SK-N-SH (cell line): Measurements from ENCODE around the gene SEMA3C. TPM values are rescaled to one million over a fixed set of nuclear protein-coding genes. Genes with fewer than 3 reads are reported as not detected.

ENCODE experiments used
- CTCF ChIA-PET: fragments of 300-600, 350-600 bp; formaldehyde crosslinking; extraction: SDS; loops from one replicate; lab custom pipeline; 2021; lab: Yijun Ruan, JAX
- POLR2A ChIA-PET: fragments of 350-600 bp; sonication (Branson Sonifier 250); formaldehyde crosslinking; extraction: SDS; loops from one replicate; lab custom pipeline; 2020; ENCODE audit warnings: antibody characterized with exemption, inconsistent platforms; lab: Yijun Ruan, JAX
- DNase-seq: peaks from one replicate; pipeline ENCODE4 v3.0.0; 2012
- H2AFZ ChIP-seq: fragments of 200-600 bp; sonication (generic); 2 replicates; pipeline ENCODE4 v1.8.1; 2016; ENCODE audit warnings: antibody characterized with exemption, mild to moderate bottlenecking, low read depth
- H3F3A ChIP-seq: fragments of 200-600 bp; sonication (generic); replicated peaks from 2 replicates; pipeline ENCODE3; 2016; ENCODE audit warnings: antibody characterized with exemption, mild to moderate bottlenecking; ENCODE audit not compliant: insufficient read depth
- H3K27ac ChIP-seq, 2 experiments: fragments of 200-500 bp in 1 of 2; fragments of 200-600 bp in 1 of 2; sonication (Bioruptor generic) in 1 of 2; sonication (generic), shearing (Covaris generic) in 1 of 2; 2 replicates each; pipeline versions ENCODE4 v1.5.1 to v1.6.1; 2014 to 2016; ENCODE audit warnings: low read depth in 2 of 2, inconsistent platforms in 1 of 2, low read length in 1 of 2, mild to moderate bottlenecking in 1 of 2, mixed read lengths in 1 of 2
- H3K27me3 ChIP-seq: fragments of 200-600 bp; sonication (generic), shearing (Covaris generic); 2 replicates; pipeline ENCODE4 v1.6.1; 2016; ENCODE audit warnings: mixed run types; ENCODE audit not compliant: insufficient read depth
- H3K36me3 ChIP-seq, 2 experiments: fragments of 200-500 bp in 1 of 2; fragments of 200-600 bp in 1 of 2; sonication (Bioruptor generic) in 1 of 2; sonication (generic) in 1 of 2; replicated peaks in 1 of 2; 2 replicates each; pipeline versions ENCODE3 to v1.5.1; 2014 to 2016; ENCODE audit warnings: low read length in 1 of 2, mild to moderate bottlenecking in 1 of 2; ENCODE audit not compliant: insufficient read depth in 2 of 2, control insufficient read depth in 1 of 2
- H3K4me1 ChIP-seq, 2 experiments: fragments of 200-500 bp in 1 of 2; fragments of 200-600 bp in 1 of 2; sonication (Bioruptor generic) in 1 of 2; sonication (generic), shearing (Covaris generic) in 1 of 2; 2 replicates each; pipeline versions ENCODE4 v1.5.1 to v1.6.1; 2014 to 2016; ENCODE audit warnings: low read depth in 1 of 2, low read length in 1 of 2, mixed run types in 1 of 2; ENCODE audit not compliant: insufficient read depth in 2 of 2, control insufficient read depth in 1 of 2
- H3K4me2 ChIP-seq: fragments of 200-600 bp; sonication (generic), shearing (Covaris generic); 2 replicates; pipeline ENCODE4 v1.6.1; 2017; ENCODE audit warnings: mixed run types
- H3K4me3 ChIP-seq, 2 experiments: fragments of 200-500 bp in 1 of 2; fragments of 200-600 bp in 1 of 2; sonication (Bioruptor generic) in 1 of 2; sonication (generic), shearing (Covaris generic) in 1 of 2; 2 replicates each; pipeline versions ENCODE4 v1.5.1 to v1.8.1; 2014 to 2016; ENCODE audit warnings: low read depth in 2 of 2, inconsistent platforms in 1 of 2, low read length in 1 of 2, mild to moderate bottlenecking in 1 of 2, mixed read lengths in 1 of 2, moderate library complexity in 1 of 2
- H3K79me2 ChIP-seq: fragments of 200-600 bp; sonication (generic); 2 replicates; pipeline ENCODE4 v1.8.1; 2017; ENCODE audit warnings: mild to moderate bottlenecking; ENCODE audit not compliant: insufficient read depth
- H3K9ac ChIP-seq: fragments of 200-600 bp; sonication (generic); 2 replicates; pipeline ENCODE4 v1.6.1; 2017; ENCODE audit warnings: mixed run types
- H3K9me2 ChIP-seq: fragments of 200-600 bp; sonication (generic); 2 replicates; pipeline ENCODE4 v1.6.1; 2017; ENCODE audit warnings: mixed run types
- H3K9me3 ChIP-seq: fragments of 200-600 bp; sonication (generic); 2 replicates; pipeline ENCODE4 v1.6.1; 2017; ENCODE audit warnings: mixed run types, mild to moderate bottlenecking, moderate library complexity
- H4K20me1 ChIP-seq: fragments of 200-600 bp; sonication (generic); 2 replicates; pipeline ENCODE4 v1.6.1; 2017; ENCODE audit warnings: mild to moderate bottlenecking, mixed run types; ENCODE audit not compliant: insufficient read depth
- ELF1 ChIP-seq: IDR thresholded peaks from 2 replicates; pipeline ENCODE4 v1.4.0; 2012
- EZH2phosphoT487 ChIP-seq: fragments of 200-600 bp; sonication (generic); IDR thresholded peaks from 2 replicates; pipeline ENCODE4 v1.6.1; 2017; ENCODE audit warnings: low read depth, mixed run types, mild to moderate bottlenecking, antibody characterized with exemption, moderate library complexity, borderline replicate concordance
- FOSL2 ChIP-seq: IDR thresholded peaks from 2 replicates; pipeline ENCODE4 v1.4.0; 2012; ENCODE audit warnings: low read depth, mild to moderate bottlenecking, moderate library complexity, borderline replicate concordance
- FOXM1 ChIP-seq: IDR thresholded peaks from 2 replicates; pipeline ENCODE4 v1.4.0; 2012; ENCODE audit warnings: low read depth, mild to moderate bottlenecking
- GATA2 ChIP-seq: sonication (generic); formaldehyde crosslinking; IDR thresholded peaks from 2 replicates; pipeline ENCODE4 v1.5.0; 2020; ENCODE audit warnings: mild to moderate bottlenecking, missing genetic modification reagents
- JUND ChIP-seq: IDR thresholded peaks from 2 replicates; pipeline ENCODE4 v1.4.0; 2012
- MEF2A ChIP-seq: IDR thresholded peaks from 2 replicates; pipeline ENCODE4 v1.4.0; 2012; ENCODE audit warnings: low read depth, borderline replicate concordance
- MXI1 ChIP-seq: IDR thresholded peaks from 2 replicates; pipeline ENCODE4 v1.6.1; 2012; ENCODE audit warnings: mild to moderate bottlenecking, low read depth, low read length, improper control_type of control experiment
- NFIC ChIP-seq: IDR thresholded peaks from 2 replicates; pipeline ENCODE4 v1.4.0; 2012; ENCODE audit warnings: borderline replicate concordance
- NRF1 ChIP-seq: IDR thresholded peaks from 2 replicates; pipeline ENCODE4 v1.6.1; 2012; ENCODE audit warnings: low read depth, mild to moderate bottlenecking, low read length
- POLR2AphosphoS5 ChIP-seq: IDR thresholded peaks from 2 replicates; pipeline ENCODE4 v1.6.1; 2012; ENCODE audit warnings: low read depth, low read length
- RCOR1 ChIP-seq: fragments of 150-350 bp; IDR thresholded peaks from 2 replicates; pipeline ENCODE4 v1.6.1; 2017; ENCODE audit warnings: antibody characterized with exemption, low read length
- REST ChIP-seq: IDR thresholded peaks from 2 replicates; pipeline ENCODE4 v1.6.1; 2012; ENCODE audit warnings: mild to moderate bottlenecking, low read depth, low read length, moderate library complexity
- RFX5 ChIP-seq: IDR thresholded peaks from 2 replicates; pipeline ENCODE4 v1.6.1; 2012; ENCODE audit warnings: mild to moderate bottlenecking, improper control_type of control experiment, low read length
- RXRA ChIP-seq: IDR thresholded peaks from 2 replicates; pipeline ENCODE4 v1.4.0; 2012; ENCODE audit warnings: low read depth, mild to moderate bottlenecking, borderline replicate concordance
- SIN3A ChIP-seq: IDR thresholded peaks from 2 replicates; pipeline ENCODE4 v1.6.1; 2012; ENCODE audit warnings: low read depth, mild to moderate bottlenecking, low read length, moderate library complexity, borderline replicate concordance
- TAF1 ChIP-seq: IDR thresholded peaks from 2 replicates; pipeline ENCODE4 v1.6.1; 2012; ENCODE audit warnings: low read depth, mild to moderate bottlenecking, low read length, moderate library complexity, borderline replicate concordance
- TCF12 ChIP-seq: IDR thresholded peaks from 2 replicates; pipeline ENCODE4 v1.4.0; 2012
- TEAD4 ChIP-seq: IDR thresholded peaks from 2 replicates; pipeline ENCODE4 v1.4.0; 2012; ENCODE audit warnings: mild to moderate bottlenecking, borderline replicate concordance; ENCODE audit not compliant: insufficient read depth
- ZBTB33 ChIP-seq: IDR thresholded peaks from 2 replicates; pipeline ENCODE4 v1.4.0; 2012; ENCODE audit warnings: low read depth, borderline replicate concordance
- WGBS: methylation state at CpG from one replicate; pipeline ENCODE4 v1.1.6; 2017; ENCODE audit warnings: low lambda C conversion rate; 5-methylcytosine and 5-hydroxymethylcytosine counted together
- polyA plus RNA-seq, 3 experiments: library from polyadenylated mRNA; depleted of rRNA; stranded (reverse); fragments of >200 nt; gene quantifications; 2 replicates each; pipeline ENCODE4 v1.2.3, GENCODE V29; 2012
- TF ChIP-seq, protein P1 (sequence below): fragments of 200-600 bp; sonication (generic); IDR thresholded peaks from 2 replicates; pipeline ENCODE4 v1.6.1; 2017; ENCODE audit warnings: antibody characterized with exemption, mild to moderate bottlenecking, moderate library complexity
- TF ChIP-seq, protein P2 (sequence below): IDR thresholded peaks from 2 replicates; pipeline ENCODE4; 2012
- TF ChIP-seq, protein P3 (sequence below): IDR thresholded peaks from 2 replicates; pipeline ENCODE4 v1.4.0; 2012; ENCODE audit warnings: low read depth

The SEMA3C gene
- polyA plus RNA-seq, 1 of the 3 experiments (the other 2 are of a cell fraction): 51.1 TPM

GRCh38 chr7:80883154-80884025, 35.5 kb downstream of the SEMA3C start:
- Histone ChIP-seq H3K4me2 (peak overlapping the region; percentile 36), H2AFZ (peak overlapping the region; percentile 16; the same call in 1 of the 2 replicates), H3K9me2 (no peaks in the 10 kb centered on the region), H3F3A (peaks cover 33% of the 10 kb centered on the region), H3K4me1 (peaks cover 19 to 24% of the 10 kb centered on the region in 2 experiments), H3K9me3 (no peaks in the 10 kb centered on the region), H3K27ac (peak overlapping the region; percentile 84), H4K20me1 (no peaks in the 10 kb centered on the region), H3K27me3 (no peaks in the 10 kb centered on the region), H3K9ac (peak overlapping the region; percentile 33; the same call in 1 of the 2 replicates), H3K4me3 (peak overlapping the region in 1 of 2 experiments; percentile 2; a peak in 1 of 4 replicates), H3K36me3 (peaks cover 6 to 7% of the 10 kb centered on the region in 2 experiments), H3K79me2 (peaks cover 16% of the 10 kb centered on the region; the same call in 1 of the 2 replicates)
- WGBS: 23% methylated on average over 2 of the region's 2 CpGs
- ChIA-PET CTCF (interaction anchor here (1.1 to 2.0 kb wide), 2 partner anchors 13 to 36 kb away, joined by 4 to 7 read pairs; partner anchors contain the start of gene SEMA3C), POLR2A (no interaction called here)
- no peak for DNase-seq
- TF ChIP-seq RXRA (peak; percentile 97), ZBTB33 (peak; percentile 73; the same call in 1 of the 2 replicates), GATA2 (CRISPR knock-in tag) (peak; percentile 7; the same call in 1 of the 2 replicates), POLR2AphosphoS5 (peak; percentile 90; the same call in 1 of the 2 replicates), MXI1 (0 out of 2 replicates have a peak, but pooled peaks have one; percentile 24), SIN3A (0 out of 2 replicates have a peak, but pooled peaks have one; percentile 66), FOSL2 (peak; percentile 97), TCF12 (peak; percentile 95), RFX5 (no peak), NRF1 (no peak), EZH2phosphoT487 (no peak), NFIC (peak; percentile 72; the same call in 1 of the 2 replicates), MEF2A (peak; percentile 61; the same call in 1 of the 2 replicates), ELF1 (no peak), RCOR1 (no peak), TAF1 (0 out of 2 replicates have a peak, but pooled peaks have one; percentile 27), TEAD4 (peak; percentile 94), FOXM1 (peak; percentile 78), JUND (peak; percentile 98), REST (0 out of 2 replicates have a peak, but pooled peaks have one; percentile 41)
- TF ChIP-seq, protein P1, sequence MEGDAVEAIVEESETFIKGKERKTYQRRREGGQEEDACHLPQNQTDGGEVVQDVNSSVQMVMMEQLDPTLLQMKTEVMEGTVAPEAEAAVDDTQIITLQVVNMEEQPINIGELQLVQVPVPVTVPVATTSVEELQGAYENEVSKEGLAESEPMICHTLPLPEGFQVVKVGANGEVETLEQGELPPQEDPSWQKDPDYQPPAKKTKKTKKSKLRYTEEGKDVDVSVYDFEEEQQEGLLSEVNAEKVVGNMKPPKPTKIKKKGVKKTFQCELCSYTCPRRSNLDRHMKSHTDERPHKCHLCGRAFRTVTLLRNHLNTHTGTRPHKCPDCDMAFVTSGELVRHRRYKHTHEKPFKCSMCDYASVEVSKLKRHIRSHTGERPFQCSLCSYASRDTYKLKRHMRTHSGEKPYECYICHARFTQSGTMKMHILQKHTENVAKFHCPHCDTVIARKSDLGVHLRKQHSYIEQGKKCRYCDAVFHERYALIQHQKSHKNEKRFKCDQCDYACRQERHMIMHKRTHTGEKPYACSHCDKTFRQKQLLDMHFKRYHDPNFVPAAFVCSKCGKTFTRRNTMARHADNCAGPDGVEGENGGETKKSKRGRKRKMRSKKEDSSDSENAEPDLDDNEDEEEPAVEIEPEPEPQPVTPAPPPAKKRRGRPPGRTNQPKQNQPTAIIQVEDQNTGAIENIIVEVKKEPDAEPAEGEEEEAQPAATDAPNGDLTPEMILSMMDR: no peak
- TF ChIP-seq, protein P2, sequence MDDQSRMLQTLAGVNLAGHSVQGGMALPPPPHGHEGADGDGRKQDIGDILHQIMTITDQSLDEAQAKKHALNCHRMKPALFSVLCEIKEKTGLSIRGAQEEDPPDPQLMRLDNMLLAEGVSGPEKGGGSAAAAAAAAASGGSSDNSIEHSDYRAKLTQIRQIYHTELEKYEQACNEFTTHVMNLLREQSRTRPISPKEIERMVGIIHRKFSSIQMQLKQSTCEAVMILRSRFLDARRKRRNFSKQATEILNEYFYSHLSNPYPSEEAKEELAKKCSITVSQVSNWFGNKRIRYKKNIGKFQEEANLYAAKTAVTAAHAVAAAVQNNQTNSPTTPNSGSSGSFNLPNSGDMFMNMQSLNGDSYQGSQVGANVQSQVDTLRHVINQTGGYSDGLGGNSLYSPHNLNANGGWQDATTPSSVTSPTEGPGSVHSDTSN: peak; percentile 97
- TF ChIP-seq, protein P3, sequence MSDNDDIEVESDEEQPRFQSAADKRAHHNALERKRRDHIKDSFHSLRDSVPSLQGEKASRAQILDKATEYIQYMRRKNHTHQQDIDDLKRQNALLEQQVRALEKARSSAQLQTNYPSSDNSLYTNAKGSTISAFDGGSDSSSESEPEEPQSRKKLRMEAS: peak; percentile 77; the same call in 1 of the 2 replicates
